SU-DHL-6 (cell line): ENCODE results near the gene RABGAP1.

Source experiments
- EZH2phosphoT487 ChIP-seq: fragments of 200-600 bp; sonication (generic), shearing (Covaris generic); conservative IDR thresholded peaks from 2 replicates; pipeline ENCODE4 v1.6.1; 2018; ENCODE audit warnings: mild to moderate bottlenecking, antibody characterized with exemption, low read length, moderate library complexity, mixed read lengths
- TF ChIP-seq, protein P1 (sequence below): fragments of 200-600 bp; sonication (generic); IDR thresholded peaks from one replicate; pipeline ENCODE4 v1.5.1; 2017; ENCODE audit warnings: antibody characterized with exemption, mild to moderate bottlenecking, low read length, moderate library complexity; ENCODE audit not compliant: insufficient read depth, poor library complexity, severe bottlenecking

DNA sequence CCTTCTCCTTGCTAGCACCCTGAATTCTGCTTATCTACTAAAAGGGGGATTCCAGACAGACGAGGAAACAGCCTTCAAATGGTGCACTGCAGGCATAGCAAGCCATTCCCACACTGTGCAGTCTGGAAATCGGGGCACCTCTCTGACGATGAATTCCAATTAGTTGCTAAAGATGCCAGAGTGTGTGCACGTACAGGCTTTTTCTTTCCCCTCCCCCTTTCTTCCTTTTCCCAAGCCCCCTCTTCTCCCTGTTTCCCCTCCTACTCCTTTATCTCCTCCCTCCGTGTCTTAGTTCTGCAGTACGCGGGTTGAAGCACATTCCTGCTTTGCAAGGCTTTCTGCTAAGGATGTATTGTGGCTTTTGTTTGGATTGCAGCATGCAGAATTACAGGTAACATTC, 92.5 kb downstream of the RABGAP1 start, which contains the start of gene GPR21:
- TF ChIP-seq, protein P1, sequence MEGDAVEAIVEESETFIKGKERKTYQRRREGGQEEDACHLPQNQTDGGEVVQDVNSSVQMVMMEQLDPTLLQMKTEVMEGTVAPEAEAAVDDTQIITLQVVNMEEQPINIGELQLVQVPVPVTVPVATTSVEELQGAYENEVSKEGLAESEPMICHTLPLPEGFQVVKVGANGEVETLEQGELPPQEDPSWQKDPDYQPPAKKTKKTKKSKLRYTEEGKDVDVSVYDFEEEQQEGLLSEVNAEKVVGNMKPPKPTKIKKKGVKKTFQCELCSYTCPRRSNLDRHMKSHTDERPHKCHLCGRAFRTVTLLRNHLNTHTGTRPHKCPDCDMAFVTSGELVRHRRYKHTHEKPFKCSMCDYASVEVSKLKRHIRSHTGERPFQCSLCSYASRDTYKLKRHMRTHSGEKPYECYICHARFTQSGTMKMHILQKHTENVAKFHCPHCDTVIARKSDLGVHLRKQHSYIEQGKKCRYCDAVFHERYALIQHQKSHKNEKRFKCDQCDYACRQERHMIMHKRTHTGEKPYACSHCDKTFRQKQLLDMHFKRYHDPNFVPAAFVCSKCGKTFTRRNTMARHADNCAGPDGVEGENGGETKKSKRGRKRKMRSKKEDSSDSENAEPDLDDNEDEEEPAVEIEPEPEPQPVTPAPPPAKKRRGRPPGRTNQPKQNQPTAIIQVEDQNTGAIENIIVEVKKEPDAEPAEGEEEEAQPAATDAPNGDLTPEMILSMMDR: no peak
- no peak for TF ChIP-seq EZH2phosphoT487
